Activated T-helper 1 cell treated with anti-CD3 and anti-CD28 coated beads, Interleukin-2, amount 50 U/mL, for 16 hours (primary cell): Measurements from ENCODE around the gene ABHD4.
A peak's percentile ranks its signal among the peaks of the same experiment; 100 is the strongest.
"Not testable (repeated sequence)": the region's sequence is repeated elsewhere in the genome, so short reads cannot be mapped to it uniquely, and the experiment has no call there.

Experiments
- DNase-seq, 2 donors: peaks; one replicate each; pipeline ENCODE4 v3.0.0-alpha.2; 2020; ENCODE audit warnings: low read depth in 1 of 2, low spot score in 1 of 2

The ABHD4 gene

DNA sequence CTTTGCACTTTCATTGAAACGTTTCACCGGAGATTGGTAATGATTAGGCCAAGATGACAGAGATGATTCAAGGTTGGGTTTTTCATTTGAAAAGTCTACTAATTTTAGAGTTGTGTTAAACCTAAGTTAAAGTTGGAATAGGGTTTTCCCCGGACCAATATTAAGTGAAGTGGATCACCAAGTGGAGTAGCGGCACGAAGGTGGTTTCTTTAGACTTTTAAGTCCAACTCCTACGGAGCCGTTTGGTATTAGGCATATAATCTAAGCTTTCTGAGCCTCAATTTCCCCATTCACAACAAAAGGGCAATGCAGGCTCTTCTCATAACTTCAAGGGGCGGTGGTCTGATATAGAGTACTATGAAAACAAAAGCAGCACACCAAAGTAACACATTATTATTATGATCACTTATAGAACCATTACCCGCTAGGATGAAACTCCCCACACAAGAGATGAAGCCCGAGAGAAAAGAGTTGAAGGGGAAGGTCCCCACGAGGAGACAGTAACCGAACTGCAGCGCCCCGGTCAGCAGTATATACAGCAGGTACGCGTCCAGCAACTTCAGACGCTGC lies 9.5 kb upstream of the ABHD4 start:
- no peak for DNase-seq

DNA sequence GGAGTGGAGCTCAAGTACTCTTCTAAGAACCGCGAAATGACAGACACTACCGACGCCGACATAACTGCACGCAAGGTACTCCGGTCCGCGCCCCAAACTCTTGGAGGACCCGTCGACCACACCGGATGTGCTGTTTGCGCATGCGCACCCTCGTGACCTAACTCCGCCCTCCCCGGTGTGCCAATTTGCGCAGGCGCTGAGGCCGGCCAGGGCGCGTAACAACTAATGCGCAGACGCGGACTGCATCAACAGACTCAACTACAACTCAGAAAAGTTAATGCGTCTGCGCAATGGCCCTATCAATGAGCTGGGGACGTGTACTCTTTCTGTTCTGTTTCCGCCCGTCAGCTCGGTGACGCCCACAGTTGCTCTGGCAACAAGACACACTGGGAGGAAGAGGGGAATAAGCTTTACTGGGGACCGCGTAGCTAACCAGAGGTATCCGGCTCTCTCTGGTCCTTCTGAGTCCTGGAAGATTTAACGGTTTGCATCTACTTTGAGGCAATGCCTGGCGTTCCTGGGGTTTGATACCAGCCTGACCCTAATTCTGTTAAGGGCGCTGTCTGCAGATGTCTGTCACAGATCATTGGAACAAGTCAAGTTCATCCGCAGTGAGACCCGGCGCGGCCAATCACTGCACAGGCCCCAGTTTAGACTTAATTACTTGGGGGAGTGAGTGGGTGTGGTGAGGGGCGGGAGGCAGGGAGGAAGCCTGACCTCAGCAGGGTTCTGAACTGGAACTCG lies 8.8 kb upstream of the ABHD4 start, which contains the start of gene DAD1:
TSS of gene DAD1 (minus strand) at position 129 of the 744 bp plus-strand sequence. CDS start at position 62, 67 bp downstream.
- DNase-seq, result peak; percentile 99

DNA sequence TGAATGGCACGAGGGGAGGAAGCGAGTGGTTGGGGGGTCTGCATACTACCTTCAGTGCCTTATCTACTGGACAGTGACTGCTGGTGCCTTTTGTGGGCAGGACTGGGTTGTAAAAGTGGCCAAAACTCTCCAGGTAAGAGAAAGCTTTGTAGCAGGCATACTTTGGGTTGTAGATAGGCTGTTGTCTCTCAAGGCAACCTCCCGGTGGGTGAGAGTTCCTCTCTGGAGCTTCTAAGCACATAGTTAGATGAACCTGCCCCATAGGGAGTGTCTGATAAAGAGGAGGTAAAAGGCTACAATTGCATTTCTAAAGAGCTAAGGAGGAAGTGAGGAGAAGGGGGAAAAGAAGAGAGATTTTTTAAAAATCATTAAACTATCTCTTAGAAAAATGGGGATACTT lies 4.9 kb upstream of the ABHD4 start:
- no peak for DNase-seq

DNA sequence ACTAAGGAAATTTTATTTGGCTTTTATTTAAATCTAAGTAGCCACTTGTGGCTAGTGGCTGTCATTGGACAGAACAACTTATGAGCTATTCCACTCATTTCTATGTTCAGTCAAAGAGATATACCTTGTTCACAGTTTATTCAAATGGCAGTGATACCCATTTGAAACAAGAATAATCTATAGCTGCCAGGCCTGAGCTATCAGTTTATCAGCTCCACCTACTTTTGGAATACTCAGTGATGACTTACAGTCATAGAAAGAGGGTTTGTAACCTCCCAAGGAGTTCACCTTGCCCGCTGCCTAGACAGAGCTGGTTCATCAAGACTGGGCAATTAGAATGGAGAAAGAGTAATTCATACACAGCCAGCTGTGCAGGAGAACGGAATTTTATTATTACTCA lies 4.5 kb upstream of the ABHD4 start:
- DNase-seq, result no peak

DNA sequence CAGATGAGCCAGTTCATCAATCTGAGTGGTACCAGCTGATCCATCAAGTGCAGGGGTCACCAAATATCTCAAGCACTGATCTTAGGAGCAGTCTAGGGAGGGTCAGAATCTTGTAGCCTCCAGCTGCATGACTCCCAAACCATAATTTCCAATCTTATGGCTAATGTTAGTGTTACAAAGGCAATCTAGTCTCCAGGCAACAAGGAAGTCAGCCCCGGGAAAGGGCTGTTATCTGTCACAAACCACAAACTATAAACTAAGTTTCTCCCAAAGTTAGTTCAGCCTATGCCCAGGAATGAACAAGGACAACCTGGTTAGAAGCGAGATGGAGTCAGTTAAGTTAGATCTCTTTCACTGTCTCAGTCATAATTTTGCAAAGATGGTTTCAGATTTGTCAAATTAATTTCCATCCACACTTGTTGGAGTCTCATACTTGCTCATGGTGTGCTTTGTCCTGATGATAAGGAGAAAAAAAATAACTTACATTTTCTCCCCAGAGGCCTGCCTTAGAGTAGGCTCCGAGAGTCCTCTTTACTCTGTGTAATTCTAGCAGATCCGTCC lies 3.9 kb upstream of the ABHD4 start:
- no peak for DNase-seq

DNA sequence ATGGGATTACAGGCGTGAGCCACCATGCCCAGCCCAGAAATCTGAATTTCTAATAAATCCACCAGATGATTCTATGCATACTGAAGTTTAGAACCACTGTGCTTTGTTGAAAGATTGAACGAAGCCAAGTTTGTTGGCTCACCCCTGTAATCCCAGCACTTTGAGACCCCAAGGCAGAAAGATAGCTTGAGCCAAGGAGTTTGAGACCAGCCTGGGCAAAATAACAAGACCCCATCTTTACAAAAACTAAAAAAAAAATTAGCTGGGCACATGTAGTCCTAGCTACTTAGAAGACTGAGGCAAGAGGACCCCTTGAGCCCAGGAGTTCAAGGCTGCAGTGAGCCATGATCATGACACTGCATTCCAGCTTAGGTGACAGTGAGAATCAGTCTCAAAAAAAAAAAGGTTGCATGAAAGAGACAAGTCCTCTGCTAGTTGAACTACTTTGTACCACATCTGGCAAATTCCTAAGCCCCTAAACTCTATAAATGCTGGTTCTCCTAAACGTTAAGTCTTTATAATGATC lies 1.7 kb upstream of the ABHD4 start:
- no peak for DNase-seq

DNA sequence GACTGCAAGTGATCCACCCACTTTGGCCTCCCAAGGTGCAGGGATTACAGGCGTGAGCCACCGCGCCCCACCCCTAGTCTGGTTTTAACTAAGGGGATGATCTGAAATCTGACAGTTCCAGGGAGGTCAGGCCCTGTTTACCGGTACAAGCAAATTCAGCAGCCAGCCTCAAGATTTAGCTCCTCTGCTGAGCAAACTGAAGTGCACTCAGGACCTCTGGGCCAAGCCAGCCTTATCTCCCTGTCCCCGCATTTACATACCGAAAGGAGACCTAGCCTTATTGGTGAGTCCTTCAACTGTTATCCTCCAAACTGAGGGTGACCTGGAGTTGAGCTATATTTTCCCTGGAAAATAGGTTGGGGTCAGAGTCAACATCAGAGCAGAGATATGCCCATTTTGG lies 835 bp upstream of the ABHD4 start:
- no peak for DNase-seq

DNA sequence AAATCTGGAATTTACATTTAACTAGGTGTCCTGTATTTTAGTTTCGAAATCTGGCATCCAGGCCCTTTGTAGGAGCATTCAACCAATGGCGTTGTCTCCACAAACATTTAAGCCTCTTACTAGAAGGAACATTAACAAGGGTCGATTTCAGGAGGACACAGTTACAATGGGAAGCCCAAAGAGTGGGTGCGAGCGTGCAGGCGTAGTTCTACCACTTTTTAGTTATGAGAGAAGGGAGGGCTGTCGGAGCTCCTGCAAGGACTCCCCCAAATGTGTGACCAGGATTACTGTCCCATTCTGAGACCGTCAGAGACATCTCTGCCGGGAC lies 365 bp upstream of the ABHD4 start:
- DNase-seq, result no peak

DNA sequence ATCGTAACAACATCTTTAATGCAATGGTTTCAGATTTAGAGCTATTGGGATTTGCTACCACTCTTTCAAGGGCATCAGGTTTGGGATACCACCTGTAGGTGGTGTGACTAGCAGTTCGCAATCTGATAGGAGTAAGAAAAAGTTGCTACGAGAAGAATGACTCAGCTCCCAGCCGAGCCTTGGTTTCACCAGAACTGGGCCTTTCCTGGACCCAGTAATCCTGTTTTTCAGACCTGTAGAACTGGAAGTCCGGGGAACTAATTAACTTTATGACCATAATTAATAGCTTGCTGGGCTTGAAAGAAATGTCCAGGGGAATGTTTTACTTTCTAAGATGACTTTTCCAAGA lies 770 bp downstream of the ABHD4 start:
- no peak for DNase-seq

DNA sequence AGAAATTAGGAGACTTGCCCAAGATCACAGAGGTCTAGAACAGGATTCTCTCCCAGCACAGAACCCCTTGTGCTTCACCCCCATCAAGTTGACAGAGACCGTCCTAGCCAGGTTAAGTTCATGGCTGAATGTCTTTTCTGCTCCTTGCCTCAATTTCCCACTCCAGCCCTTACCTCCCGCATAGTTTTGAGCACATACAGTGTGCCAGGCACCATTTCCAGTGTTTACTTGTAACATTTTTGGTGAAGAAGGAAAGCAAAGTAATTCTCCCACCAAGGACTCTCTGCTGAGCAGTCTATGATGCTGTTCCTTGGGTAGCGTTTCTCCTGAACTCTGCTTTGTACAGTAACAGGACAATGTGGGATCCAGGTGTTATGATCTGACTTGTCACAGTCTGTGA lies 1.2 kb downstream of the ABHD4 start:
- no peak for DNase-seq

DNA sequence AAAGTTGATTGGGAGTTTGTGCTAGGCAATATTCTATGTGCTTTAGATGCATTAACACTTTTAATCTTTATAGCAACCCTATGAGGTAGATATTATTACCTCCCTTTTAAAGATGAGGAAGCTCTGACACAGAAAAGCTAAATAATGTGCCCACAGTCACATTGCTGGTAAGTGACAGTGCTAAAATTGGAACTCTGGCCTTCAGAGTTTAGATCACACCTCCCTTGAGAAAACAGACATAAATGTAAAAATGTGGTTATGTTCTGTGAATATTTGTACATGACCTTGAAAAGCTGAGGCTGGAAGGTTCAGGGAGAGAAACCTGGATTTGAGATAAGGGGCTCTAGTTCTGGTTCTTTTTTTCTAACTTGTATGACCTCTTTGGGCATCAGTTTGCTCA lies 1.9 kb downstream of the ABHD4 start:
- no peak for DNase-seq

DNA sequence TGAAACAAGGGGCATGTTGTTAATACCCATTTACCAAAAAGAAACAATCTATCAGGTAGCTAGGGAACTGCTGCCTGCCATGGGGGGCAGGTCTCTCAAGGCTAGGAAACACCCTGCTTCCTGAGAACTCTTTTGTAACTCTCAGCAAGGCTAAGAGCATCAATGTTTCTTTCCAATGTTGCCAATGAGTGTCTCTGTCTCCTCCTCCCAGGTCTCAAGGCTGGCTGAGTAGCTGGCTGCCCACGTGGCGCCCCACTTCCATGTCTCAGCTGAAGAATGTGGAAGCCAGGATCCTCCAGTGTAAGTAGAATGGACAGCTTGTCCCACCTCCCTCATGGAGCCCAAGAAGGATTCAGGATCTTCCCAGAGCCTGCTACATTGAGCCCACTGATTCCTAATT lies 3.4 kb downstream of the ABHD4 start:
- no peak for DNase-seq

DNA sequence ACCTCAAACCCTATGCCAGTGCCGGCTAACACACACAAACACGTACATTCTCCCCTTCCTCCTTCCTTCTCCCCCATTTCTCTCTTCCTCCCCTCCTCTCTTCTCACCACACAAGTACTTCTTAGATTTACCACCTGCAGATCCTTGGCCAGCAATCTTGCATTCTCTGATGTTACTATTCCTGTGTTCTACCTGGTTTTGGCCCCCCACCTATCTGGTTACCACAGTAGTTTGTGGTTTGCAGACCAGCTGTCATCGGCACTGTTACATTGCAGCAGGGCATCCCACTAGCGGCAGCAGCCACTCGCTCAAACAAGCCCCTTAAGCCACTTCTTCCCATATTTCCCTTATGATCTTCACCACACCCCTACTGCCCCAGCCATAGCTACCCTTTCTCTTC lies 3.9 kb downstream of the ABHD4 start:
- DNase-seq, result no peak

DNA sequence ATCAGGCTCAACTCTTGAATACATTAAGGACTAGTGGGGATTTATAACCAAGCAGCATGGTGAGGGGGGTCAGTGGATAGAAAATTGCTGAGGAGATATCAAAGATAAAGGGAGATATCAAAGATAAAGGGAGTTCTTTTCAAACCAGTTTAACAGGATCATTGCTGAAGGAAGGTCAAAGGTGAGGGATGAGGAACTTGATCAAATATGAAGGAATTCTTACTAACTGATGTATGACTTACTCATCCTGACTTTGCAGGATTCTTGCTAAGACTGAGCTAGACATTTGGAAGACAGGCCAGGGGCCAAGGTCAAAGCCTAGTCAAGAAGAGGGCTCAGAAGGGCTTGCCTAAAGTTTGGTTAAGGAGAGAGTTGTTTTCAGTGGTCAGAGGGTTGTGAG lies 4.8 kb downstream of the ABHD4 start:
- no peak for DNase-seq

DNA sequence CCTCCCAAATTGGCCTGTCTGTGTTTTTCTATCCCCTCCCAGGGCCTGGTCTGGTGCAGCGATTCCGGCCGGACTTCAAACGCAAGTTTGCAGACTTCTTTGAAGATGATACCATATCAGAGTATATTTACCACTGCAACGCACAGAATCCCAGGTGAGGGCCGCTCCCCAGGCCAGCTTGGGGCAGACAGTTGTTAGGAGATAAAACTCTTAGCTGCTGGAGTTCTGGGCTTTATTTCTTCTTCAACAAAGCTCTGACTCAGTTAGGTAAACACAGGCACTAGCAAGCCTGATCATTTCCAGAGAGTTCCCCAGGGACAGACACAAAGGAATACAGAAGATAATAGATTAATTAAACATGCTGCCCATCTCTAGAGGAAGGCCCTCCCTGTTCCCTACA lies 8.3 kb downstream of the ABHD4 start:
- DNase-seq, result no peak

DNA sequence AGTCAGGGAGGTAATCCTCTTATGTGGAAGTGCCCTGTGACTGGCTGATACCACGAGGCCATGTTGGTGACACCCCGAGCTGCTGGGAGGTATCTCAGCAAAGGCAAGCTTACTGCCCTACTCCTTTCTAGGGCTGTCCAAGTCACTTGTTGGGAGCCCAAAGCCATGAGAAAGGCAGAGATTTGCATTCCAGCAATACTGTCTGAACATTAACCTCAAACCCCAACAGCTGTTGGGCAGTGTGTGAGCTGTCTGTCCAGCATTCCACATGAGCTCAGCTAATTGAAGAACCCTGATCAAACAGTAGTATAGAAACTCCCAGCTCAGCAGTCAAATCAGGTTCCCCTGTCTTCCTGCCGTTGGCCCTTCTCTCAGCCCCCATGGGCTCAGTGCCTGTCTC lies 9.2 kb downstream of the ABHD4 start:
- DNase-seq, result no peak

DNA sequence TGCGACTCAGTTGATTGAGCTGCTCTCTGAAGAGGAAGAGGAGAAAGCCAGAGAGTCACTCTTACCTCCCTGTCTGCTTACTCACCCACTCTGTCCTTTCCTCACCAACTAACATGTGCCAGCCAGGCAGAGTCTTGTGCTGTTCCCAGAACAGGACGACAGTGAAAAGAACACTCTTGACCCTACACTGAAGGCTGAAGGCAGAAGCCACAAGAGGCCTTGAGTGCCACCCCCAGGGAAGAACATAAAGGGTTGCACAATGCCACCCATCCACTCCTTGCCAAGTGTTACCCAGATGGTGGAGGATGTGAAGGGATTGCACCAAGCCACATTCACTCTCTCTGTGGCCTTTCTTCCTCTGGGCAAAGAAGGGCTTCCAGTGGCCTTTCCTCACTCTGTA lies 12.8 kb downstream of the ABHD4 start:
- DNase-seq, result no peak

DNA sequence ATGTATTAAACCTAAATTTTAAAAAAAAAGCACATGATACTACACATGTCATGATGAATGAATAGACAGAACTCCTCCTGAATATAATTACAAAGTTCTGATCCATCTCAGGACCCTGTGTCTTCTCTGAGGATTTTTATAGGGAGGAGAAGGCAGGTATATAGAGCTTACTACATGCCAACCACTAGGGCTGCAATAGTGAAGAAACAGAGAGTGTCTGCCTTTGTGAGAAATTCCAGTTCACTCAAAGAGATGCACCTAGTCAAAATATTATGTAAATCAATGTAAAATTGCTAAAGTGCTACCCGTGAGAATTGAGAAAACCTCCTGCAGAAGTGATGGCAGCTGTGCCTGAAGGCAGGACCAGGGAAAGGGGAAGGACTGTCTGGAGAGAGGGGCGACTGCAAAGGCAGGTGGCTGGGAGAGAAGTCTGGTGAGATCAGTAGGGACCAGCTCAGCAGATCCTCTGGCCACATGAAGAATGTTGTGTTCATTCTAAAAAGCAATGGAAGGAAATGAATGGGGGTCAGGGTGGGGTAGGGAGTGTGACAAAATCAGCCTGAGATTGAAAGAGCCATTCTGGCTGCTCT lies 15.1 kb downstream of the ABHD4 start:
- DNase-seq, result no peak

DNA sequence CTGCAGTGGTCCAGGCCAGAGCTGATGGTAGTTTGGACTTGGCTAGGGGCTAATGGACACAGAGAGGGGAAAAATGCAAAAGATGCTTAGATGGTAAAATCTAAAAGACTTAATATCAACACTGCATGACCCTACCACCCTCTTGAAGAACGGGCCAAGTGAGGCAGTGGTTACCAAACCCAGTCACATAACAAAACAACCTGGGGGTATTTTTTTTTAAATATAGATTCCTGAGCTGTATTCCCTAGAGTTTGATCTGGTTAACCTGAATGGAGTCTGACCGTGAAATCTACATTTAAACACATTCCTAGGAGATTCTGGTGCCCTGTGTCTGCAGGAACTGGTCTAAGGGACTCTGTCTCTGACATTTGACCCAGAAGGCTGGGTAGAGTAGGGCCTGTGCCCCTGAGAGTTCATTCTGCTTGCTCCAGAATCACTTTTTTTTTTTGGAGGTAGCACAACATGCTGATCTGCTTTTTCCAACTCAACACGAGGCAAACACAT lies 15.7 kb downstream of the ABHD4 start:
- no peak for DNase-seq

DNA sequence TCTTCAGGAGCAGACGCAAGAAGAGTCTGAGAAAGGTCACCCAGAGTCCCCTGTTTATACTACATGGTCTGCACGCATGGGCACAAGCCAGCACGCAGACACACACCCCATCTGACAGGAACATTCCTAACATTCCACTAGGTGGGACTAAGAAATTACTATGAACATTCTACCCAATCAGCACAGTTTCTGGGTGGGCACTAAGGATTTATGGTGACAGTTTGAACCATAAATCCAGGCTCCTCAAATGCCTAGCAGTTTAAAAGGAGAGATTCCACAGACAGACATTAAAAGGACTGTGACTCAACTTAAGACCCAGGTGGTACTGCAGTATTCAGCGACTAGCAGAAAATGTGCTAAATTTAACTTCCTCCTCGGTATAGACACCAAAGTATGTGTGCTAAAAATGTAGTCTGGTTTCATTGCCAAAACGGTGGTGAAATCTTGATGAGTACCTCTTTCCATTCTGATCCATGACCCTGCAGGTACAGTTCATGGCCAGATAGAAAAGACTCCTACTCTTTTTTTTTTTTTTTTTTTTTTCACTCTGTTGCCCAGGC lies 16.2 kb downstream of the ABHD4 start:
- no peak for DNase-seq

DNA sequence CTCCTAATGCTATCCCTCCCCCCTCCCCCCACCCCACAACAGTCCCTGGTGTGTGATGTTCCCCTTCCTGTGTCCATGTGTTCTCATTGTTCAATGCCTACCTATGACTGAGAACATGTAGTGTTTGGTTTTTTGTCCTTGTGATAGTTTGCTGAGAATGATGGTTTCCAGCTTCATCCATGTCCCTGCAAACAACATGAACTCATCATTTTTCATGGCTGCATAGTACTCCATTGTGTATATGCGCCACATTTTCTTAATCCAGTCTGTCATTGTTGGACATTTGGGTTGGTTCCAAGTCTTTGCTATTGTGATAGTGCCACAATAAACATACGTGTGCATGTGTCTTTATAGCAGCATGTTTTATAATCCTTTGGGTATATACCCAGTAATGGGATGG lies 17.7 kb downstream of the ABHD4 start:
- DNase-seq, result not testable (repeated sequence)

DNA sequence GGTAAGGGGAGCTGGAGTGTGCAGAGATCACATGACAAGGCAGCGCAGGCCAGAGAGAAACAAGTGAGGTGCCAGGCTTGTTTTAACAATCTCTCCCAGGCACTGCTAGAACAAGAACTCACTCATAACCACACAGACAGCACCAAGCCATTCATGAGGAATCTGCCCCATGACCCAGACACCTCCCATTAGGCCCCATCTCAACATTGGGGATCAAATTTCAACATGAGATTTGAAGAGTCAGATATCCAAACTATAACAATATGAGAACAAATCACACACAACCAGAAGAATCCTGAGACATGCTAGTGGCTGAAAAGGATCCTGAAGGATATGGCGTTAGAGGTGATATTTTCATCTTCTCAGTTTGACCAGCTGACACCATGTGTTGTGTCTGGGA lies 24.2 kb downstream of the ABHD4 start:
- DNase-seq, result no peak
